Activated CD4-positive, CD25-positive, alpha-beta regulatory T cell treated with anti-CD3 and anti-CD28 coated beads, Interleukin-2, amount 50 U/mL, for 24 hours (primary cell): Measurements from ENCODE around the gene ABCD3.

Source experiments
- ATAC-seq, 2 donors: fragments of 150-1000 bp; cut with Tn5 transposase; one replicate each; pipeline ENCODE4 v1.10.0; 2021; ENCODE audit warnings: mild to moderate bottlenecking in 1 of 2, moderate library complexity in 1 of 2

Gene ABCD3

GRCh38 chr1:94463765-94464330, 45.7 kb downstream of the ABCD3 start:
- ATAC-seq = no peak

- ATAC-seq = no peak
Measured at GRCh38 chr1:94468708-94469107, 50.5 kb downstream of the ABCD3 start.

DNA sequence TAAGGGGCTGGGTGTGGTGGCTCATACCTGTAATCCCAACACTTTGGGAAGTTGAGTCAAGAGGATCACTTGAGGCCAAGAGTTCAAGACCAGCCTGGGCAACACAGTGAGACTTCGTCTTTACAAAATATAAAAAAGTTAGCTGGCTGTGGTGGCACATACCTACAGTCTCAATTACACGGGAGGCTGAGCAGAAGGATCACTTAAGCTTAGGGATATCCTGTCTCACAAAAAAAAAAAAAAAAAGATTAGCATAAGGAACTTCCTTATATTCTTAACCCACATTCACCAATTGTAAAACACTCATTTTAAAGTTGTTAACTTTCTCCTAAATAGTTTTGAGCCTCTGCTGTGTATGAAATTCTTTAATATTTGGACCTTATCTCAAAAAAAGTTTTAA, 53.1 kb downstream of the ABCD3 start:
- ATAC-seq = no peak

DNA sequence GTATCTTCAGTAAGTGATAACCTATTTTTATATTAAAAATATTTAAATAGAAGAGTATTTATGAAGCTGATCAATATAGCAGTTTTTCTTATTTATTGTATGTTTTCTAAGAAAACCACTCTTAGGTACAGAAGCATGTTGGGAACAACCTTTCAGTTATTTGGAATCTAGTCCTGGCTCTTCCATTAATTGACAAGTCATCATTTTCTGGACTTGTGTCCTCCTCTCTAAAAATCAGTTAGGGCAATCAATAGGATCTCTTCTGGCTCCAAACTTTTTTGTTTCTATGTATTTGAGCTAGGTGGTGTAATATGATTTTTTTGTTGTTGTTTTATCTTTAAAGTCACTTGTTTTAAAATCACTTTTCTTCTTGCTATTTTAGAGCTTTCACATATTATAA, 57.0 kb downstream of the ABCD3 start:
- ATAC-seq = no peak

DNA sequence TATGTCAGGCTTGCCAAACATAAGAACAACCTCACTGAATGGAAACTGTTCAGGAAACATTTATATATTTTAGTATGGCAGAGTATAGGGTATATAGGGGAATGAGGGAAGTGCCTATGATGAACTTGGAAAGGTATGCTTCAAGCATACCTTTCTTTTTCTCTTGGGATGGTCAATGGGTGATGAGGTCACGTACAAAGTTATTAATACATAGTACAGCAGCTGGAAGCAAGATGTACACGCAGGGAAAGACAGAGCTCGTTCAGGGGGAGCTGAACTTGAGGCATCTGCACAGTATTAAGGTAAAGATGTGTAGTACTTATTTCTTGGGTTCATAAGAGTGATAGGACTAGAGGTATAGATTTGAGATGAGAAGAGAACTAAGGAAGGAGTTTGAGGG, 61.5 kb downstream of the ABCD3 start:
- no peak for ATAC-seq

DNA sequence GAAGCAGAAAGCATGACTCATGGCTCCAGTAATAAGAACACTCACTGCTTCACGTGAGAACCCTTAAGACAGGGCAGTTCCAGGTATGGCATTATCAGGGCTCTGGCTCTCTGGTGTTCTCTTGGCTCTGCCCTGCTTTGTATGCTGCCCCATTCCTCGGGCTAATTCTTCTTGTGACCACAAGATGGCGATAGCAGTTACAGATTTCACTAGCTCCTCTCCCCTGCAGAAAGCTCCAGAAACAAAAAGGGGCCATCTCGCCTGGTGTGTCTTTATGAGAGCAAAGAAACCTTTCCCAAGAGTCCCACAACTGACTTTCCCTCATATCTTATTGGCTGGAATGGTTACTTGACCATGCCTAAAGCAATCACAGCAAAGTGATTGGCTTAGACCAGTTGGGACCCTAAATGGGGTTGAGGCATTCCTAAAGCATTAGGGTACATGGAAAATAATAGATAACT, 63.3 kb downstream of the ABCD3 start:
- peak; percentile 69 to 73 for ATAC-seq

GRCh38 chr1:94486990-94487389, 68.8 kb downstream of the ABCD3 start:
- no peak for ATAC-seq

- no peak for ATAC-seq
Measured at GRCh38 chr1:94490556-94490955, 72.4 kb downstream of the ABCD3 start.

DNA sequence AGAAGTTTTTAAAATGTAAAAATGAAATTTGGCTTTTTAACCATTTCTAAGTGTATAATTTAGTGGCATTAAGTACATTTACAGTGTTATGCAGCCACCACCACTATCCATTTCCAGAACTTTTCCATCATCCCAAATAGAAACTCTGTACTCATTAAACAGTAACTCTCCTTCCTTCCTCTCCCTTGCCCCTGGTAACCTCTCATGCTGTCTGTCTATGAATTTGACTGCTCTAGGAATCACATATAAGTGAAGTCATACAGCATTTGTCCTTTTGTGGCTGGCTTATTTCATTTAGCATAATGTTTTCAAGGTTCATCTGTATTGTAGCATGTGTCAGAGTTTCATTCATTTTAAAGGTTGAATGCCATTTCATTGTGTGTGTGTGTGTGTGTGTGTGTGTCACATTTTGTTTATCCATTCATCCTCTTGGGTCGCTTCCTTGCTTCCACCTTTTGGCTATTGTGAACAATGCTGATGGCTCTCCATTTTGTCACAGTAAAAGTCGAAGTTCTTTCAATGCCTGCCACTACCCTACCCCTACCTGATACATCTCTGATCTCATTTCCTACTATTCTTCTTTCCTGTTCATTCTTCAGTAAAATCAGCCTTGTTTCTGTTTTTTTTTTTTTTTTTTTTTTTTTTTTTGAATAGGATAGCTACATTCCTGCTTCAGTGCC, 78.0 kb downstream of the ABCD3 start:
- no peak for ATAC-seq

- no peak for ATAC-seq
Measured at GRCh38 chr1:94501426-94501825, 83.2 kb downstream of the ABCD3 start.

DNA sequence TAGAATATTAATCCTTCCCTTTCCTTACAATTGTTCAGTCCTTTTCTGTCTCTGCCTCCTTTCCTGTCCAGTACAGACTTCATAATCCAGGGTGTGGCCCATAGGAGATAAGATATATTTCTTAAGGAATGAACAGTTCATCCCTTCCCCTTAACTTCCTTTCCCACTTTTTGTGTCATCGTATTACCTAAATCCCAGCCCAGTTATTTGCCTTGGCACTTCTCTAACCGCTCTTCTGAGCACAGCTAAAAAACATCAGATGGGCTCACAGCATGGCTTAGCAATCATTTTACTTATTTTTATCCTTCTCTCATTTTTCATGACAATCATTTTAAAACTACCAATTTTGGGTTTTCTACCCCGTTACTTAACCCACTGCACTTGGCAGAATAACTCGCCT, 83.7 kb downstream of the ABCD3 start:
- no peak for ATAC-seq

- no peak for ATAC-seq
Measured at GRCh38 chr1:94503153-94503552, 85.0 kb downstream of the ABCD3 start.

DNA sequence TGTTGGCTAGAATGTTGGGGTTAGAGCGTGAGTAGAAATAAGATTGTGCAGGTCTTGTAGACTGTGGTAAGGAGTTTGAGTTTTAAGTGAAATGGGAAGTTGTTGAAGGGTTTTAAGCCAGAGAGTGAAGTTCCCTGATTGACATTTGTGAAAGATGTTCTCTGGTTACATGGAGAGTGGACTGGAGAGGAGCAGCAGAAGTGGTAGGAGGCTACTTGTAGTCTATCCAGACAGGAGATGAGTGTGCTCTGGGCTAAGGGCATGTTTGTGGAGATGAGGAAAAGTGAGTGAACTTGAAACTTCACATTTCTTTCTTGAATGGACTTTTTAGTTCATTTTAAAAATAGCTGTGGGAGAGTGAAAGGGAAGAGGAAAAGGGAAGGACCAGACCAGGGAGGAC, 86.4 kb downstream of the ABCD3 start:
- ATAC-seq = no peak

- no peak for ATAC-seq
Measured at GRCh38 chr1:94512816-94513215, 94.6 kb downstream of the ABCD3 start.

- no peak for ATAC-seq
Measured at GRCh38 chr1:94514095-94514727, 96.0 kb downstream of the ABCD3 start.

GRCh38 chr1:94515296-94515947, 97.2 kb downstream of the ABCD3 start:
- ATAC-seq = no peak

DNA sequence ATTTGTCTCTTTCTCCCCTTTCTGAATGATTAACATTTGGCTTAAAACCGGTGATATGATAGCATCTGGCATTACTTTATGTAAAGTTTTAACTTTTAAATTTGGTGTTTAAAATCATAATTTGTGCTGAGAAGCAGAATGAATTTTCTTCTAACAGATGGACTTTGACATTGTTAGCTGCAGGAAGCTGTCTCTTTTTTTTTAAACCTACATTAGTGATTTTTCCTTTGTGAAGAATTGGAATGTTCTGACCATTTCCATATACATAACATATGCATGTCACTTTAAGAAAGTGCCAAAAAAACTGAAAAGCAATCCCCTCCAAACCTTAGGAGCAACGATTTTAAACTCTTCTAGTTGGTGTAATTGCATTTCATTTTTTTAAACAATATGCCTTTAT, 101.2 kb downstream of the ABCD3 start:
- ATAC-seq = no peak

- ATAC-seq = no peak
Measured at GRCh38 chr1:94522304-94522703, 104.1 kb downstream of the ABCD3 start.

GRCh38 chr1:94524531-94524930, 106.3 kb downstream of the ABCD3 start:
- no peak for ATAC-seq

- no peak for ATAC-seq
Measured at GRCh38 chr1:94526152-94526980, 108.2 kb downstream of the ABCD3 start.

DNA sequence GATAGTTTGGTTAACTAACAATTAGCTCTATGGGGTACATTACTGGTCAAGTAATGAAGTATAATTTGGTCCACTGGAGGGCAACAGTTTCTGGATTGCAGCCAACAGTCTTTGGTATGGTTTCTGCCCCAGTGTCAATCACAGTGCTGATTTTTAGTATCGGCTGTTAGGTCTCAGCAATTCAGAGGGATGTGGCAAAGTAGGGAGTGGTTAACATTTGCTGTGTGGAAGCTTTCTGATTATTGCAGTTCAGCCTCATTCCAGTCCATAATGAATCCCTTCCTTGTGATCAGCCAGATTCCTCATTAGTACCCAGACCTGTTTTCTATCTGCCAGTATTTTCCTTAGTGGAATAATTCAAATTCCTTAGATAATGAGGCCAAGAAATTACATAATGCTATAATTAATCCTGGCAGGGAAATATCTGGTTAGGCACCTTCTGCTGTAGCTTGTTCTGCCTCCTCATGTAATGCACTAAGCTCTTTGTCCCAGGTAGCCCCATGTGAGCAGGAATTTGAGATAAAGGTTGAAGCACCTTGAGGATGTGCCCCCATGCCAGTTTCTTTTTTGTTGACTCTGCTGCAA, 109.3 kb downstream of the ABCD3 start:
- ATAC-seq = no peak

DNA sequence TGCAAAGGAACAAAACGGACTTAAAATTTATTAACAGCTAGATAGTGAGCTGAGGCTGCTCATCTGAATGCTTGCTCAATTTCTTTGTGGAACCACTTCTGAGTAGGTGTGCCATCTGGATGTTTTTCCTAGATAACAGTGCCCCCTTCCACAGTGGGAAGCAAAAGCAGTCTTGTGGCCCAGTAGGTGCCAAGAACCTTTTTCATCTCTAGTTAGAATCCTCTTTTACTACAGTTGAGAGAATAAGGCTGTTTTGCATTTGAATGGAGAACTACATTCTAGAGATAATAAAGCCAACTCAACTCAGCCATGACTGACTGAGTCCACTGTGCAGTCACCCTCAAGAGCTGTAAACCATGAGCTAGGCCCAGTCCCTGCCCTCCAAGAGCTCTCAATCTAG, 110.1 kb downstream of the ABCD3 start:
- no peak for ATAC-seq

GRCh38 chr1:94528826-94529225, 110.6 kb downstream of the ABCD3 start:
- ATAC-seq = no peak
